Measurements from ENCODE around the gene MSI2. TPM values are rescaled to one million over a fixed set of nuclear protein-coding genes. Genes with fewer than 3 reads are reported as not detected.

The MSI2 gene
- total RNA-seq, 1 experiment from 2014 or later, result 75.0 TPM

DNA sequence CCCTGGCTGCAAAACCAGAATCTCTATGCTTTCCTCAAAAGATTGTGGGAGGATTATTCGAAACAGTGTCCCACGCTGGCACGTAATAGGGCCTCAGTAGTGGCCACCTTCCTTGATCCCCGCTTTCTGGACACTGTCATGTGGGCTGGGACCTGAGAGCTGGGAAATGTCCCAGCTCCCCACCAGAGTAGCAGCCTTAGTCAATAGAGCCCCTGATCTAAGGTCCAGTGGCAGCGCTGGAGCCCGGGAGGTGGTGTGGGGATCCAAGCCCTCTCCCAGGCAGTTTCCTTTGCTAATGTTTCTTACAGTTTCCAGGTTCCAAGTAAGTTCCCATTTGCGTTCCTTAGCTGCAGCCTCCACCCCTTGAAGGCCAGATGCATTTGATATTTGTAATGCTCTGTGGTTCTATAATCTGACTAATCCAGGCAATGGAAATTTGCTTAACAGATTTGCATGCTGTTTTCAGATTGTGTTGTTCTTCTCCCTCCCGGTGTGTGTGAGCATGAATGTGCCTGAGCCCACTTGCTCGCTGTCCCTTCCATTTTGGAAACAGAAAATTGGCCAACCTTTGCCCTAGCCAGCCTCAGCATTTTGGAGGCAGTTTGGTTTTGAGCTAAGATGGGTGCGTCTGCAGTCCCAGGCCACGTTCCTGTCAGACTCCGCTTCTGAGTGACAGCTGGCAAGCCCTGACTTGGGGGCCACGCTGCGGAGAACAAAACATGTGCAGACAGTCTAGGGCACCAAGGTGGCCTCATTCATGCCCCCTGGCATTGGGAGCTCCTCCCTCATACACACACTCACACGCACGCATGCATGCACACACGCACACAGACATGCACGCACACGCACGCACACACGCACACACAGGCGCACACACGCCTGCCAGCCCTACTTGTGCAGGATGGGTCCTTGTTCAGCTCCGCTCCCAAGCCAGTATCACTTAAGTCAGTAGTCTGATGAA is 419.4 kb downstream of the MSI2 start:
- DNase-seq (ENCODE audit: low spot score), result no peak
- in situ Hi-C loops (cut with HindIII; ENCODE audit: low sequenced_read_pairs), result no loop called here

DNA sequence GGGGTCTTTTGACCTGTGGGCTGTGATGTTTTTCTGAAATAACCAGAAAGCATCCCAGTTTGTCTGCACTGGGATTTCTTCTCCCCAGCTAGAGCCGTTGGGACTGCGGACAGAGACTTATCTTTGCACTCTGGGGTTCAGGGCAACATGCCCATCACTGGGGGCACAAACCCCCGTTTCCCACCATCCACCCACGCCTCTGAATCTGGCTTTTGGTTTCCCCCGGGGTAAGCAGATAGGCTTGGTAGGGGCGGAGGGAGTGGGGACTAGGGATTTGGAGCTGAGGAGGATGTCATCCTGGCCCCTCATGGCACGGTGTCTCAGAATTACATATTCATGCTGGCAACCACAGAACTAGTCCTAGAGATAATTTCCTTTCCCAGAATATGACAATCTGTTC is 420.2 kb downstream of the MSI2 start:
- in situ Hi-C loops (cut with HindIII; ENCODE audit: low sequenced_read_pairs), result no loop called here
- no peak for DNase-seq (ENCODE audit: low spot score)

DNA sequence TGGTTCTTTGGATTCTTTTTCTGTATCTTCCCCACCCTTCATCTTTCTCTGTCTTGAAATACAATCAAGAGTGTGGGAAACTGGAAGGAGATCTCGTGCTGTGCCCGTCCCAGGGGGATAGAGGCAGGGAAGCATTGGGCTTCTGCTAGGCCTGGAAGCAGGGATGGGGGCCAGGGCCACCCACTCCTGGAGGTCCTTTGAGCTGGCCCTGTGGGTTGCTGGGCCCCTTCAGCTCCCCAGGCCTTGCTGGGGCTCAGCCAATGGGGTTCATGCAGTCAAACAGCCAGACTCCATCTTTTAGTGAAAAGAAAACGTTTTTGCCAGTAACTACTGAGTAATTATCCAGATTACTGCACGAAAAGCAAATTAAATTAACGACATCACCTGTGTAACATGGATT is 421.0 kb downstream of the MSI2 start:
- no peak for DNase-seq (ENCODE audit: low spot score)
- in situ Hi-C loops (cut with HindIII; ENCODE audit: low sequenced_read_pairs), result no loop called here

DNA sequence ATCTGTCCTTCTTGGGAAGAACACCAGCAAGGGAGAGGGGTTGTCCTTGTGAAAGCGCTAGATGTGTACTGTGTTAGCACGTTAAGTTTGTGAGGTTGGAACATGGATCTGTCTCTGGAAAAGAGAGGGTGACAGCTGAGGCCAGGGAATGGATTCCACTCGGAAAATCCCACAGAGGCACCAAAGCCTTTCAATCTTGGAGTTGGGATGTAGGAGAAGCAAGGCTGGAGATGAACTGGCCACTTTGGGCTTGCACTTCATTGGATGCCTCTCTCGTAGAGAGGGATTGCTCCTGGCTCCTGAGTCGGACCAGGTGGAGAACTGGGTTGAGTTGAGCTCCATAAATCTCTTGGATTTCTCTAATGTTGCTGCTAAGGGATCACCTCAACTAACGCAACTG is 421.5 kb downstream of the MSI2 start:
- in situ Hi-C loops (cut with HindIII; ENCODE audit: low sequenced_read_pairs), result no loop called here
- no peak for DNase-seq (ENCODE audit: low spot score)

DNA sequence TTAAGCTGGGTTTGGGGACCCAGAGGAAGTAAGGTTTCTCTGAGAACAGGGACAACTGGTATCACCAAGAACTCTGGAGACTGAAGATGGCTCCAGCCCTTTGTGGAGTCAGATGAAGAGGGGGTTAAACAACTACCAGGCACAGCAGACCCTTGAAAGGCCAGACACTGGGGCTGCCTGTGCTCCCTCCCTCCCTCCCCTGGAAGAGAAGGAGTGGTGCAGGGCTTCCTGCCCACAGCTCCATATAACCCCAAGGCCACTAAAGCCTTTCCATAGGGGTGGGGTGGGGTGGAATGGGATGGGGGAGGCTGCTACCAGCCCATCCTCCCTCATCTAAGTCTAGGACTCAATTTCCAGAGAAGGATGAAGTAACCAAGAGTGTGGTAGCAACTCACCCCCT is 422.1 kb downstream of the MSI2 start:
- in situ Hi-C loops (cut with HindIII; ENCODE audit: low sequenced_read_pairs), result no loop called here
- DNase-seq (ENCODE audit: low spot score), result no peak

DNA sequence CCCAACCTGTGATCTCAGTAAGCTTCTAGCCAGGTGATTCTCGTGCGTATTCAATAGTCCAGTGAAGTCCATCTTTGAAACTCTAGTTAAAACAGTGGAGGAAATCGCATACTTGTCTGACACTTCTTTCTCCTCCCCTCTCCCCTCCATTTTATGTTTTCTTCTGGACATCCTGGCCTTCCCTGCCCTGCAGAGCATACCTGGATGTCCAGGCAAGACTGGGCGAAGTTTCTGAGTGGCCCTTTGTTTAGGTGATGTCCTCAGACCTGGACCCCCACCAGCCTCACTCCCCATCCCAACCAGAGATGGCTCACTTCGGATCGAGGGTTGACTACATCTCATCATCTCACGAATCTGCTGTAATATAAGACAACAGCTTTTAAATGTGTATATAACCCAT is 423.0 kb downstream of the MSI2 start:
- in situ Hi-C loops (cut with HindIII; ENCODE audit: low sequenced_read_pairs), result no loop called here

DNA sequence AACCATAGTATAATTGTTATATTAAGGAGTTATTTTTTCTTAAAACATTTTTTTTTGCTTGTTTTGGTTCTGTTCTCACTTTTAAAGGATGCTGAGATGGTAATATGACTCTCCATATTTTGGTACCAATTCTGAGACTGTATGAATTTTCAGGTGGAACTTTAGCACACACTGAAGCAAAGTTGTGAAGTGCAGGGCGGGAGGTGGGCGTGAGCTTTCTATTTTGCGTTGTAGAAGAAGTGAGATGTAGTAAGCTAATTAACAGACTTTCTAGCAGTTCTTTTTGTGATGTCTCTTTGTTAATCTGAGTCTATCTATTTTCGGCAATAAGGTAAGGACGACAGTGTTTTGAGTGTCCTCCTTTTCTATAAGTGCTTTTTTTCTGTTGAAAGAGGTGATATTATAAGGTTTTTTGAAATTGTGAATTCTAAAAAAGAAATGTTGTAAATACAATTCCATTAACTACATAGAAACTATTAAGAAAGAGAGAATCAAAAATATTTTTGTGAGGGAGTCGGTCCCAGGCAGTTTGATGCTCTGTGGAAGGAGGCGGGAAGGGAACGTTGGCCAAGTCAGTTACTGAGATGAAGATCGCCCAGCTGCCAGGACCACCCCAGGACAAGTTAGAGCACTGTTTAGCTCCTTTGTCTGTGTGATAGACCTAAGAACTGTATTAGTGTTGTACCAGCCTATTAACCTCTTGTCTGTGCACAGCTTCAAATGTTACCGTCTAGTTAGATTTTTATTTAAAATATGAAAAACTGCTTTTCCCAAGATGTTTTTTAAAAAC is 423.8 kb downstream of the MSI2 start:
- DNase-seq (ENCODE audit: low spot score), result no peak

More for the DNA sequence above, 423.0 kb downstream of the MSI2 start:
- no peak for DNase-seq (ENCODE audit: low spot score)

DNA sequence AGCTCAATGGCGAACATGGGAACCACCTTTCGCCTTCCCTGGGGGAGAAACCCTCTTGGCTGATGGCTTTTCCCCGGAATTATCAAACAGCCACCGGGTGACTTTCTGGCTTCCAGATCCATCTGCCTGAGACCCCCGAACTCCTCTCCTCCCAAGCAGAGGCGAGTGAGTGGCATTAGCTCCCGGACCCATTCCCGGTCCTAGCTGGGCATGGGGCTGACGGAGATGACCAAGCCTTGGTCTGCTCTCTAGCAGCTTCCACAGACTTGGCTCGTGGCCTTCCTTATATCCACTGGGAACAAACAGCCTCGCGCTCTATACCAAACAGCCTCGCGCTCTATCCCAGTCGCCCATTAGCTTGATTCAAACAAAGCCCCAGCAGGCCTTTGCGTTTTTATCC is 426.4 kb downstream of the MSI2 start:
- in situ Hi-C loops (cut with HindIII; ENCODE audit: low sequenced_read_pairs), result no loop called here
- no peak for DNase-seq (ENCODE audit: low spot score)

More for the DNA sequence above, 423.8 kb downstream of the MSI2 start:
- in situ Hi-C loops (cut with HindIII; ENCODE audit: low sequenced_read_pairs), result no loop called here

DNA sequence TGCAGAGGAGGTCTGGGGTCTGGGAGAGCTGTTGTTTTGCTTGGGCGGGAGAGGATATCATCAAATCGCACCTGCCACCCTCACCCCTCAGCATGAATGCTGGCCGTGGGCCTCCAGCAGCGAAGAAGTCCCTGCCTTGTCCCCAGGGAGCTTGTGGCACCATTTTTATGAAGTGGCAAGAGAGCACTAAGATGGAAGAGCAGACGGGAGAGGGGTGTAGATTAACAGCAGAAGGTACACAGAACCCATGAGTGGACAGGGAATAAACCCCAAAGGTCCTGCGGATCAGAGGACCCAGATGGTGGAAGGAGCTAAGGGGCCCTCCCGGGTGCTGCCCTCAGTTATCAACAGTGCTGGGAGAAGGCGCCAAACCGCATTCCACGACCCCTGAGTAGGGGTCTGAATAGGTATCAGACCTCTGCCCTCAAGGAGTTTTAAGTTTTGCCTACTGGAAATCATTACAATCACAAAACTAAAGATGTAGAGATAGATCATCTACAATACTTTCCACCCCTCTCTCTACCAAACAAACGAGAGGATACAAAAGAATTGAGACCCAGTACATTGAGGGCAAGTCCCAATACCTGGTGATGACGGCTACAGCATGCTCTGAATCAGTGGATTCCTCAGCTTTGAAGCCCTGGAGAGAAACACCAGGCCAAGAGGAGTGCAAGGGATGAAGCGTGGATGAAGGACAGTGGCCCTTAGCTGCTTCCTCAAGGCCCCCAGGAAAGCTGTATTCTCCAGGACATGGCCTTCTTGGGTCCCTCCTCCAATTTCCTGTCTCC is 428.6 kb downstream of the MSI2 start:
- DNase-seq (ENCODE audit: low spot score), result no peak
- in situ Hi-C loops (cut with HindIII; ENCODE audit: low sequenced_read_pairs), result no loop called here

DNA sequence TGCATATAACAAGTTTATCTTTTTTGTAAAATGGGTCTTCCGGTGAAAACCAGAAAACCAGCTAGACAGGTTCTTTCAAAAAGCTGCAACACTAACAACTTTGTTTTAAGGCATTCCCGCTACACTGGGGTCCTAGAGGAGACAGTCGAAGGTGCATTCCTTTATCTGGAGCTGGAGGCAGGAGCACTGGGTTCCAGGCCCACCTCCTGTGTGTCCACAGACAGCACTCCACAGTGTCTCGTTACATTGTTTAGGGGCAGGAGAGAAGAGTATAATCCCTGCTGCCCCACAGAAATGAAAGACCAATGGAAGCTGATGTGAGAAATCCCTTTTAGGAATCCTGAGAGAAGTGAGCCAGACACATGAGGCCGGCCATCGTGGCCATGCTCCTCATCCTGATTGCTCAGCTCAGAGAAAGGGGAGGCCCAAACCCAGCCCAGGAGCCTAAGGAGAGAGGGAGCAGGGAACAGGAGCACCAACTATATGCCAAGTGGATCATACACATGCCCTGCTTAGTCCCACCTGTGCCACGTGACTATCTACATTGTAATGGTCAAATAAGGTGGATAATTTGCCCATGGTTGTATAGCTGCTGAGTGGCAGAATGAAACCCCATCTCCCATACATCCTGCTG is 429.3 kb downstream of the MSI2 start:
- DNase-seq (ENCODE audit: low spot score), result no peak
- in situ Hi-C loops (cut with HindIII; ENCODE audit: low sequenced_read_pairs), result no loop called here

DNA sequence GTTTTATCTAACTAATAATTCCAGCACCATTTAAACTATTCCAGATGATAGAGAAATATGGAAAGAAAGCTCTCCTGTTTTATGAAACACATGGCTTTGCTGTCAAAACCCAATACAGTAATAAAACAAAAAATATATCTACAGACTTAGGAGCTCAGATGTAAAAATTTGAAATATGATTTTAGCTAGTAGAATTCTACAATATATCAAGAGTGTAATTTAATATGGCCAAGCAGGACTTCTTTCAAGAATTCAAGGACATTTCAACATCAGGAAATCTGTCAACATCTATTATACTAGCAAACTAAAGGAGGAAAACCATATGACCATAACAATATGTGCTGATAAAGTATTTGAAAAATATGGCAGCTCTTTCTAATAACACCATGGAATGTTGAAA is 431.3 kb downstream of the MSI2 start:
- no peak for DNase-seq (ENCODE audit: low spot score)
- in situ Hi-C loops (cut with HindIII; ENCODE audit: low sequenced_read_pairs), result no loop called here

DNA sequence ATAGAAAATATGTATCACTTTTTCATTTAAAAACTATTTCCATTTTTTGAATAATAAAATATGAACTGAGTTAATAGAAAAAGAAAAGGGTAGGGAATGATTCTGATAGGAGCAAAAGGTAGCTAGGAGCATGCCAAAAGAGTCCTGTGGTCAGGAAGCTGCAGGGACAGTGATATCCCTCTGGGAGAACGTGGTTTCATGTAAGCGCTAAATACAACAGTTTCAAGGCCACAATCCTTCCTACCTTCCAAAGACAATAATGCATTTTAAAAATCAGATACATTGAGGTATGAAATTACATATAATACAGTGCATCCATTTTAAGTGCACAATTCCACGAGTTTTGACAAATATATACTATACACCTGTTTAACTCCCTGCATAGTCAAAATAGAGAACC is 432.9 kb downstream of the MSI2 start:
- in situ Hi-C loops (cut with HindIII; ENCODE audit: low sequenced_read_pairs), result no loop called here
- DNase-seq (ENCODE audit: low spot score), result no peak

DNA sequence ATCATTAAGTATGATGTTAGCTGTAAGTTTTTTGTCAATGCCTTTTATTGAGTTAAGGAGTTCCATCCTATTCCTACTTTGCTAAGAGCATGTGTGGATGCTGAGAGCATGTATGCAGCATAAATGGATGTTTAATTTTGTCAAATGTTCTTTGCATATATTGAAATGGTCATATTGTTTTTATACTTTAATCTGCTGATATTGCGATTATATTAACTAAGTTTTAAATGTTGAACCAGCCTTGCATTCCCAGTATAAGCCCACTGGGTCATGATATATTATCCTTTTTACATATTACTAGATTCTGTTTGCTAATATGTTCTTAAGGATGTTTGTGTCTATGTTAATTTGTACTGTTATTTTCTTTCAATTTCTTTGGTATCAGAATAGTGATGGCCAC is 435.6 kb downstream of the MSI2 start:
- DNase-seq (ENCODE audit: low spot score), result no peak
- in situ Hi-C loops (cut with HindIII; ENCODE audit: low sequenced_read_pairs), result no loop called here

DNA sequence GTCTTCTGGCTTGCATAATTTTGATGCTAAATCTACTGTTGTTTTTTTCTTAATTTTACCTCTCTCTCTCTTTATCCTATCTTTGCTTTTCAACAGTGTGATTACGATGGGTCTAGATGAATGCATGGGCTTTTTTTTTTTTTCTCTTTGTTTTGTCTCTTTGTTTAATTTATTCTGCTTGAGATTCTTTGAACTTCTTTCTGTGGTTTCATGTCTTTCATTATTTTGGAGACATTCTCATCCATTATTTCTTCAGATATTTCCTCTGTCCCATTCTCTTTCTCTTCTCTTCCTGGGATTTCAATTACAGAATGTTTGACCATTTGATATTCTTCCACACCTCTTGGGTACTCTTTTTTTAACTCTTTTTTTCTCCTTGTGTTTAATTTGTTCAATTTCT is 436.4 kb downstream of the MSI2 start:
- in situ Hi-C loops (cut with HindIII; ENCODE audit: low sequenced_read_pairs), result no loop called here
- DNase-seq (ENCODE audit: low spot score), result no peak

DNA sequence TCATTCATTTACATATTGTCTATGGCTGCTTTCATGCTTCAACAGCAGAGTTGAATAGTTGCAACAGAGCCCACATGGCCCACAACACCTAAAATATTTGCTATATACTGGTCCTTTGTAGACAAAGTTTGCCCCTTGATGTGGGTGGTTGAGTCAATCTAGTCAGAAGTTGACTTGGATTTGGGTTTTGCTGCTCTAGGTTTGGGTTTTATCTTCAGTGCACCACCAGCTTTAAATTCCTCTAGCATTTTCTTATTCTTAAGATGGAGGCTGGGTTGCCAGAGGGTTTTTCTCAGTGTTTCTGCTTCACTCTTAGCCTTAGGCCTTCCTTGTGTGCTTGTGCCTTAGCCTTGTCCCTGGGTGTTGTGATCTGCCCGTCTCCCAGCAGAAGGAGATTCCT is 437.7 kb downstream of the MSI2 start:
- no peak for DNase-seq (ENCODE audit: low spot score)
- in situ Hi-C loops (cut with HindIII; ENCODE audit: low sequenced_read_pairs), result no loop called here

DNA sequence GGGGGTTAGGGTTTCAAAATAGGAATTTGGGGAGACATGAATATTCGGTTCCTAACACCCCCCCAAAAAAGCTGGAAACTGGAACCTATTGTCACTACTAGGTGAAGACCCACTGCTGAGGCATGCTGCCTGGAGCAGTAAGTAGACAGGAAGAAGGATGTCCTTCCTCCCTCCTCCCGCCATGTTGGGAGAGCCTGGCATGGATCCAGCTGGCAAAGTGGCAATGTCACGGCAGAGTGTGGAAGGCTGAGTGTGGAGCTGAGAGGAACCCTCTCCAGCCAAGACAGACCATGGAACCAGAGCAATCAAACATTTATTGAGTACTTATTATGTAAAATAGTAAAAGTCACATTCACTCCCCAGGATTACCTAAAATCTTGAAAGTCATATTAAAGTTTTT is 439.7 kb downstream of the MSI2 start:
- no peak for DNase-seq (ENCODE audit: low spot score)

DNA sequence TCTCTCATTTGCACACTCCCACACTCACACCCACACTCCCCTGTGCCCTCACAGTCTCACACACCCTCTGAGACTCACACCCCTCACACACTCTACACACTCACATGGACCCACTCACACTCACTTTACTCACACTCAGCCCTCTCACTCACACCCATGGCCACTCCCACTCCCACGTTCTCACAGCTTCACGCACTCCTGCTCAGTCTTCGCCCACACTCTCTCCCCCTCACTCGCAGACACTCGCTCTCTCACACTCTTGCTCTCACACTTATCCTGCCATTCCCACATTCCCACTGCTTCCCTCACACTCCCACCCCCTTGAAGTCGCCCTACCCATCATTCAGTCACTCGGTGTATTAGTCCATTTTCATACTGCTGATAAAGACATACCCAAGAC is 440.9 kb downstream of the MSI2 start:
- no peak for DNase-seq (ENCODE audit: low spot score)
- in situ Hi-C loops (cut with HindIII; ENCODE audit: low sequenced_read_pairs), result no loop called here

More for the DNA sequence above, 439.7 kb downstream of the MSI2 start:
- in situ Hi-C loops (cut with HindIII; ENCODE audit: low sequenced_read_pairs), result no loop called here

DNA sequence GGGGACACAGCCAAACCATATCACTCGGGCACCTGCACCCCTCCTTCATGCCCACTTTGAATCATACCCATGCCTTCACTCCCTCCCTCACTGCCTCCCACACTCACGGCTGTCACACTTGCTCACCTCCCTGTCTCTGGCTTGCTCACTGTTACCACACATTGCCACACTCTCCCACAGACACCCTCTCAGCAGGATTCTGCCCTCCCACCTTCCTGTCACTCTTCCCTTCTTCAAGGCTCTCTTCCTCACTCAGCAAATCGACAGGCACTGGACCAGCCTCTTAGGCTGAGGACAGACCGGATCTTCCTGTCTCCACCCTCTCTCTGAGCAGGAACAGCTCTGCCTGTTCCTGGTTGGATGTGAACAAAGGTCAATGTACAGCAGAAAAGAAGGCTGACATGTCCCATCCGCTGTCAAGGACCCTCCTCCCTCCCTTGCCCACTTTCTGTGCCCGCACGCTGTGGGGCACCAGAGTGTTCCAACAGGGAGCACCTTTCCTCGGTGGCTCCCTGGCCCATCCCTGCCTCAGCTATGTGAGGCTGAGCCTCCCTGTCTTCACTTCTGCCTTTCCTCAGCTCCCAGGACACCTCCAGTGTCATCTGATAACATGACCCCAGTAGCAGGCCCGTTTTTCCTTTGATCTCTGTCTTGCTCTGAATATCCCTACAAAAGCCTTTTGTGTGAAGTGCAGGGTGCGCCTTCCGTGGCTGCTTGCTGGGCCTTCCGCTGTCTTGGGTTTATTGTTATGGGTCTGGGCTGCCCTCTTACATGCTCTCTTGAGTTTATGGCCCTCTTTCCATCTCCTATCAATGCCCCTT is 441.8 kb downstream of the MSI2 start:
- no peak for DNase-seq (ENCODE audit: low spot score)
- in situ Hi-C loops (cut with HindIII; ENCODE audit: low sequenced_read_pairs), result no loop called here
